ENCODE measurements around the gene UBALD1.

Gene UBALD1

DNA sequence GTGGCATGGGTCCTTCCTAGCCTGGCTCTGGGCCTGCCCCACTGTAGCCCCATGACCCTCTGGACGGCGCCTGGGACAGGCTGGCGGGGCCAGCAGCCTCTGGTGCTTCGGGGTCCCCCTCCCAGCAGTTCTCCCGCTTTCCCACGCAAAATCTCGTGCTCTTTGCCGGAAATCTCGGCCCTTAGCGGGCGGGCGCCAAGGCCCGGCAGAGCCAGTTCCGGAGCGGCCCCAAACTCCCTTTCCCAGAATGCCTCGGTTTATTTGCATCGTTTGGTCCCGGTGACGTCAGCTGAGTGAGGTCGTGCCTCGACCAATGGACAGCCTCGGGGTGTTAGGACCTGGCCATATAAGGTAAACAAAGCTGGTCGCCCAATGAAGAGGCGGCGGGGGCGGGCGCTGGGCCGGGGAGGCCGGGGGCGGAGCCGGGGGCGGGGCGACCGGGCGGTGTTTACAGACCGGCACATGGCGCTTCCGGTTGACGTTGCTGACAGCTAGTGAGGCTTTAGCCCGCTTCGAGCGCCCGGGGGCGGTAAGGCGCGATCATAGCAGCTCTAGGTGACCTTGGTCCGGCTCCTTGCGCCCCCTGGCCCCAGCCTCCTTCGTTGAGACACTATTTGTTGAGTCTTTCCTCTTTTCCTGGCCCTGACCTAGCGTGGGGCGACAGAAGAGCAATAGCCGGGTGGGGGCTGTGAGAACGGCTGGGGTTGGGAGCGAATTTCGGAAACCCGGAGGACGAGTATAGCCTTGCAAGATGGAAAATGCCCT lies 1.5 kb upstream of the UBALD1 start:
- peak; percentile 92 to 100 (median 99) for DNase-seq

GRCh38 chr16:4615384-4616046 lies 827 bp upstream of the UBALD1 start:
- DNase-seq = peak in 3 of 58 donors; percentile 39 to 59 (median 48)

DNA sequence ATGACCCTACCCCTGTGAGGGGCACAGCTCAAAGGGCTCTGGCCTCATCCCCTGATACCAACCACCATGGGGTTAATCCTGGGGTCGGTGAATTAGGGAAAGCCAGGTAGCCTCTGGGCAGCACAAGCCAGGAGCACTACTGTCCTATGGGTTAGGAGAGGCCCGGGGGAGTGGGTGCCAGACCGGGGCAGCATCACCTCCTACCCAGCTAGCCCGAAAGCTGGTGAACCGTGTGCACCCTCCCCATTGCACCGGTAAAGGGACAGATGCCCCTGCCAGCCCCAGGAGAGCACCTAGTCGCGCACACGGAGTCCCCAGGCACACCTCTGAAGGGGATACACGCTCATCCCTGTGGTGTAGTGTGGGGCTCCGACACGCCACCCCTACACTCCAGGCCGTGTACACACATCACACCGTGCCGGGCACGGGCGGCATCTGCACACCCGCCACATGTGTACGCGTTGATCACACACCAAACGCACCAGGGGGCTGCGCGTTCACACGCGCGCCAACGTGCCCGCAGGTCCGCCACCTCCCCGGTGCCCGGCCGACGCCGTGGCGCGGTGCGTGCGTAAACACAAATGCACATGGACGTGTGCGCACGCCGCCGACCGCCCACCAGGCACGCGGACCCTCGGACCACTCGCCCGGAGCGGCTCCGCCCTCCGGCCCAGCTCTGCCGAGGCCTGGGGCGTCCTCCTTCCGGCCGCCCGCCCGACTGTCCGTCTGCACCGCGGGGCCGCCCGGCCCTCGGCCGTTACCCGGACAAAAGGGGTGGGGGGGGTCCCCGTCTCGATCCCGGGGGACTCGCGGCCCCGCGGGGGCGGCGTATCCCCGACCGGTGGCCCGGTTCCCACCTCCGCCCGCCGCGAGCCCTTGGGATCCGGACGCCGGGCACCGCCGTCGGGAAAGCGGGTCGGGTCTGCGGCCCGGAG lies 785 bp downstream of the UBALD1 start:
- peak in 9 of 58 donors; percentile 10 to 43 (median 25) for DNase-seq

DNA sequence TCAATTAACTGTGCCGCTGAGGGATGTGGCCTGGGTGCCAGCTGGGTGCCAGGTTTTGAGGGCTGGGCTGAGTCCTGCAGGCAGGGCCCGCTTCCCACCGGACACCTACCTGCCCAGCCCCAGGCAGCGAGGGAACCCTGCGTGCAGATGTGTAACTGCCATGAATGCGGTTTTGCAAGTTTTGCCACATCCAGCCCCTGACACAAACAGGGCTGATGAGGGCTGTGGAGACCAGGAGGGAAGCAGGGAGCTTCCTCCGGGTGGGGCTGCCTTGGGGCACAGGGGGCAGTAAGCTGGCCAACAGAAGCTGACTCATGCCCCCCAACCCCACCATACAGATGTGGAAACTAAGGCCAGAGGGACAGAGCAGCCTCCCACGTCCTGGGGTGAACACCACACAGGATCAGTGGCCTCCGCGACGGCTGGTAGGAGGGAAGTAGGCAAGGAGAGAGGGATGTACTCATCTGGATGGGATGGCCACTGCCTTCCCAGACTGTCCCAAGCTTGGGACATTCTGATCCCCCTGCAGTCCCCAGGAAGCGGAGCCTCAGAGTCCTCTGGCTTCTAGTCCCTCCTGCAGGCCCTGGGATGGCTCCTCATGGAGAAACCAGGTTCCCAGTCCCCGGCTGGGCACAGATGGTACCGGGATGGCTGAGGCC lies 1.6 kb downstream of the UBALD1 start:
- DNase-seq = no peak

GRCh38 chr16:4612474-4612931 lies 2.2 kb downstream of the UBALD1 start:
- DNase-seq = no peak

- no peak for DNase-seq
Measured at GRCh38 chr16:4611337-4612021, 3.2 kb downstream of the UBALD1 start.

- DNase-seq = no peak
Measured at GRCh38 chr16:4610011-4611005, 4.4 kb downstream of the UBALD1 start.

DNA sequence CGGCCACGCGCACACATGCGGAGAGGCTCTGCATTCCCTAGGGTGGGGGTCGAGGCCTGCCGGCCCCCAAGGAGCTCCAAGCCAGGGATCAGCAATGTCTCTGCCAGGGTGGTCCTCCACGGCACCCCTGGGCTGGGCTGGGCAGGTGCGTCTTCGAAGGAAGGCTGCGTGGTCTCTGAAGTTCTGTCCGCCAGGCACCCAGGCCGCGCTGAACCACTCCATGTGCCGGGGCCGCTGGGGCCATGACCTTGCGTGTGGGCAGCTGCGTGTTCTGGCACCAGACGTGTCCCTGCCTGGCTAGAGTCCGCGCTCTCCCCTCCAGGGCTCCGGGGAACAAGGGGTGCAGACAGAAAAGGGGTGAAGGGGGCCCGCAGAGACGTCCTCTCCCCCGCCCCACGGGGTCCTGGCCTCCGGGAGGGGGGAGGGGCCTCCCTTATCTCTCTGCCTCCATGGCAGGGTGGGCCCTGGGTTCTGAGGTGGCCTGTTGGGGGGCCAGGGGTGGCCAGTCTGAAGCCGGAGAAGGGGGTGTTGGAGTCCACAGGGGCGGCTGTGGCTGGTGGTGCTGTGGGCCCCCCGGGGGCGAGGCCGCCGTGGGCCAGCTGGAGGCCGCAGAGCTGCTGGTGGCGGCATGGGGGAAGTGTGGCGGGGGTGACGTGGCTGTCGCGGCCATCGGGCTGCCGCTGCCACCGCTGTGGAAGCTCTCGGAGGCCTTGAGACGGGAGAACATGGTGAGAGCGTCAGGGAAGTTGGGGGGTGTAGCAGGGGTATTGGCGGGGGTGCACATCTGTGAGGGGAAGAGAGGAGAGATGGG lies 5.3 kb downstream of the UBALD1 start:
- DNase-seq = no peak

DNA sequence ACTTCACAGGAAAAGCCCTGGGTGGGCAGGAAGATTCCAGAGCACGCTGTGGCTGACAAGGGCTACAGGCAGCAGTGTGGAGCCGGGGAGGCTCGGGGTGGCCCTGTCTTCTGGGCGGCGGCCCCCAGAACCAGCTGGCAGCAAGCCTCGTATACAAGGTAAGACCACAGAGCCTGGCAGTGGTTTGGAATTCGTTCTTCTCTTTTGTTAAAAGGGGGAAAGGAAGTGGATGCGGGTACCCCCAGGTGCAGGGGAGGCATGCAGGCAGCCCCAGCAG lies 6.0 kb downstream of the UBALD1 start:
- DNase-seq = no peak

DNA sequence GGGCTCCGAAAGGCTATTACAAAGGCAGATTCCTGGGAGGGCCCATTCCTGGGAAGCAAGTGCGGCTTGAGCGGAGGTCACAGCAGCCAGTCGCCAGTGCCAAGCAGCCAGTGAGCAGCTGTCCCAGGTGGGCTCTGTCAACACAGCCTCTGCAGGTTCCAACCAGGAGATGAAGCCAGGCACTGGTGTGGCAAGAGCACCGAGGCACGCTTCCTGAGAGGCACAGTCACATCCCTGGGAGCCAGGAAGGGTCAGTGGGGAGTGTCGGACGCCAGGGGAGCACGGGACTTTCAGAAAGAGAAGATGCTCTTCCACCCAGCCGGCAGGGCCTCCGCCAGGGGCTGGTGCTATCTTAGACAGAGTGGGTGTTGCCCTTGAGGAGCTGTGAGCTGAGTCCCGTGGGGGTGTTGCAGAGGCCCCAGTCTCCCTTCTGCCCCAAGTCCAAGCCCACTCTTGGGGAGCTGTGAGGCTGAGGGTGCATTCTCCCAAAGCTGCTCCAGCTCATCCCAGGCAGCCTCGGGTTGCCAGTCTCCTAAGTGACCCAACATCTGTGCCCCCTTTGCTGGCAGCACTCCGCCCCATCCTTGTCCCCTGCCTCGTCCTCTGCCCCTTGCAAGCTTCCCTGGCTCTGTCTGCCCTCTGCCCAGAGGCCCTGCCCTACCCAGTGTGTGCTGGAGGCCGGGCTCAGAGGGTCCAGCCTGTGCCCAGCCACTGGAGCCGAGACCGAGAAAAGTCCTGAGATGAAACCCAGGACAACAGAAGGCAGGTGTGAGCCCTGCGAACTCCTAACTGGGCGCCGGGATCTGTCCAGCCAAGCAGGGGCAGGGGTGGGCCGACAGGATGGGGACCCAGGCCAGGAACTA lies 6.6 kb downstream of the UBALD1 start:
- no peak for DNase-seq

DNA sequence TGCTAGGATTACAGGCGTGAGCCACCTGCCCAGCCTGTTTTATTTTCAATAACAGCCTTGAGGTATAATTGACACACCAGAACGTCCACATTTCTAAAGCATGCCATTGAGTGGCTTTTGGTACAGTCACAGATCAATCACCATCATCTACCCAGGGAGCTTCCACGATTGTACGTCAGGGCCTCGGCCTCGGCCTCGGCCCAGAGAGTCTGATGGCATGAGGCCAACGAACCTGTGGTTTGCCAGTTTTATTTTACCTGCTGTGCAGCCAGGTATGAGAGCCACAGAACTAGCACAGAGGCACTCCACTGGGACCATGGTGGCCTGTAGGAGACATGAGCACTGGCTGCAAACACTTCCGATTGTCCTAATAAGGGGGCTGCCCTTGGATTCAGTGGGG lies 8.3 kb downstream of the UBALD1 start:
- DNase-seq = no peak

- DNase-seq = no peak
Measured at GRCh38 chr16:4604401-4604800, 10.3 kb downstream of the UBALD1 start.

- no peak for DNase-seq
Measured at GRCh38 chr16:4603624-4604170, 11.0 kb downstream of the UBALD1 start.

- no peak for DNase-seq
Measured at GRCh38 chr16:4602331-4602730, 12.4 kb downstream of the UBALD1 start.

DNA sequence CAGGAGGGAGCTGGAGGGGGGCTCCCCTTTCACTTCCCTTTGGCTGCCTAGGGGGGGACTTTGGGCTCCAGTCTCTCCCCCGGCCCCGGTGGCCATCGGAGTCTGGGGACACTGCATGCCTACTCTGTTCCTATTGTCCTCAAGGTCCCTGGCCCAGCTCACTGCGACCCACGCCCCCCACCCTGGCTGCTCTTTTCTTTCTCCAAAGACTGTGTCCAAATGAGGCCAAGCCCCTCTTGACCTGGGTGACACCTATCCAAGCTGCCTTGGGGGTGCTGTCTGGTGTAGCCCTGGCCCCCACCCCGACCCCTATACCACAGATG lies 12.9 kb downstream of the UBALD1 start:
- DNase-seq = no peak

GRCh38 chr16:4601036-4601863 lies 13.4 kb downstream of the UBALD1 start:
- DNase-seq = peak in 30 of 58 donors; percentile 2 to 66 (median 24)

- no peak for DNase-seq
Measured at GRCh38 chr16:4599545-4599944, 15.1 kb downstream of the UBALD1 start.
